ENCODE measurements around the gene UNC119. TPM values are rescaled to one million over a fixed set of nuclear protein-coding genes. Genes with fewer than 3 reads are reported as not detected.

Gene UNC119
- total and polyA plus RNA-seq, 5 donors from 2014 or later: 29.5 to 66.9 (median 31.4) TPM

DNA sequence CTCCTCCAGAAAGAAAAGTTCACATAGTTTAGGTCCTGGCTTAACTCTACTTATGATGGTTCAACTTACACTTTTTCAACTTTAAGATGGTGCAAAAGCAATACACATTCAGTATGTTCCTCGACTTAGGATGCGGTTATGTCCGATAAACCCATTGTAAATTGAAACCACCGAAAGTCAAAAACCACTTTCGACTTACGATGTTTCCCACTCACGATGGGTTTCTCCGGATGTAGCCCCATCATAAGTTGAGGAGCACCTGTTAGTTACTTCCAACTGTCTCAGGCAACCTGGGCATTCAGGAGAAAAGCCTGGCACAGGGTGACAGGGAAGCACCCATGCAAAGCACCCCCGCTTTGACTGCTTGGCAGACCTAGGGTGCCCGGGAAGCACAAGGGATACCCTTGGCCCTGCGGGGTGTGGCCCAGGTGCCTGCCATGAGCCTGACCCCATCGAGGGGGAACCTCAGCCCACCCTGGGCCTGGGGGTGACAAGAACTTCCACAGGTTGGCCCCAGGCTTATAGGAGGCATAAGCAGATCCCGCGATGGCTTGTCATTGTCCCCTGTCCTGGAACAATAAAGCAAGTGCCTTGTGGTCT is 14.0 kb downstream of the UNC119 start:
- no peaks in the 10 kb centered on the region for H3K27me3 ChIP-seq (ENCODE audit: control insufficient read depth, insufficient read depth, low read length)
- no peak overlapping the region for H3K27ac Mint-ChIP-seq
- no peaks in the 10 kb centered on the region for H3K36me3 Mint-ChIP-seq
- H3K9me3 ChIP-seq (ENCODE audit: control insufficient read depth in 2 of 2, low read length in 2 of 2): no peaks in the 10 kb centered on the region
- H3K4me3 Mint-ChIP-seq: no peak overlapping the region
- H3K36me3 ChIP-seq (ENCODE audit: control insufficient read depth, insufficient read depth, low read length): no peaks in the 10 kb centered on the region
- H3K4me1 ChIP-seq (ENCODE audit: control insufficient read depth, insufficient read depth, low read length, poor library complexity, severe bottlenecking): no peaks in the 10 kb centered on the region
- peaks cover 0 to 2% (median 0%) of the 10 kb centered on the region in 4 donors for H3K4me1 Mint-ChIP-seq
- no peak for ATAC-seq (ENCODE audit: low read depth in 2 of 2)
- peaks cover 0 to 1% (median 0%) of the 10 kb centered on the region in 7 donors for H3K9me3 Mint-ChIP-seq
- no peaks in the 10 kb centered on the region for H3K27me3 Mint-ChIP-seq
- DNase-seq: no peak
- no peak overlapping the region for H3K27ac ChIP-seq (ENCODE audit: insufficient read depth, low read length, poor library complexity, severe bottlenecking)
- no peak overlapping the region for H3K4me3 ChIP-seq (ENCODE audit: low read depth, low read length)

DNA sequence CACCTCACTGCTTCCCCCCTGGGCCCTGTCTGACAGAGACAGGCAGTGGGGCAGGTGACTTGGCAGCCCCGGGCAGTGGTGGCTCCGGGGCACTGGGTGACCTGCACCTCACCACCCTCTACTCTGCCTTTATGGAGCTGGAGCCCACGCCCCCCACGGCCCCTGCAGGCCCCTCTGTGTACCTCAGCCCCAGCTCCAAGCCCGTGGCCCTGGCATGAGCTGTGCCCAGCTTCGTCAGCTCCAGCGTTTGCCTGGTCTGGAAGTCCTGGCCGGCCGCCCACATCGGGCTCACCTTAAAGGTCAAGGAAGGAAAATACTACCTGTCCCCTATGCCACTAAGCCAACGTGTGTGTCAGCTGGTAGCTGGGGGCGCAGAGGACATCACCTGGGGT is 15.2 kb downstream of the UNC119 start:
- H3K27ac Mint-ChIP-seq: no peak overlapping the region

GRCh38 chr17:28536532-28537218 is 15.7 kb downstream of the UNC119 start:
- Histone ChIP-seq H3K27ac (ENCODE audit: insufficient read depth, low read length, poor library complexity, severe bottlenecking) (no peak overlapping the region), H3K36me3 (ENCODE audit: control insufficient read depth, insufficient read depth, low read length) (no peaks in the 10 kb centered on the region), H3K4me3 (ENCODE audit: low read depth, low read length) (no peak overlapping the region), H3K9me3 (ENCODE audit: control insufficient read depth in 2 of 2, low read length in 2 of 2) (no peaks in the 10 kb centered on the region), H3K4me1 (ENCODE audit: control insufficient read depth, insufficient read depth, low read length, poor library complexity, severe bottlenecking) (no peaks in the 10 kb centered on the region), H3K27me3 (ENCODE audit: control insufficient read depth, insufficient read depth, low read length) (no peaks in the 10 kb centered on the region)
- ATAC-seq (ENCODE audit: low read depth in 2 of 2) (no peak), DNase-seq (no peak)
- Mint-ChIP-seq H3K4me3 (no peak overlapping the region), H3K27me3 (no peaks in the 10 kb centered on the region), H3K36me3 (no peaks in the 10 kb centered on the region), H3K27ac (no peak overlapping the region), H3K4me1 (peaks cover 0 to 2% (median 0%) of the 10 kb centered on the region in 4 donors), H3K9me3 (peaks cover 0 to 1% (median 0%) of the 10 kb centered on the region in 7 donors)

More for the DNA sequence above, 15.2 kb downstream of the UNC119 start:
- Histone ChIP-seq H3K27ac (ENCODE audit: insufficient read depth, low read length, poor library complexity, severe bottlenecking) (no peak overlapping the region), H3K4me3 (ENCODE audit: low read depth, low read length) (no peak overlapping the region), H3K4me1 (ENCODE audit: control insufficient read depth, insufficient read depth, low read length, poor library complexity, severe bottlenecking) (no peaks in the 10 kb centered on the region), H3K9me3 (ENCODE audit: control insufficient read depth in 2 of 2, low read length in 2 of 2) (no peaks in the 10 kb centered on the region), H3K27me3 (ENCODE audit: control insufficient read depth, insufficient read depth, low read length) (no peaks in the 10 kb centered on the region), H3K36me3 (ENCODE audit: control insufficient read depth, insufficient read depth, low read length) (no peaks in the 10 kb centered on the region)
- Mint-ChIP-seq H3K36me3 (no peaks in the 10 kb centered on the region), H3K27me3 (no peaks in the 10 kb centered on the region), H3K4me1 (peaks cover 0 to 2% (median 0%) of the 10 kb centered on the region in 4 donors), H3K9me3 (peaks cover 0 to 1% (median 0%) of the 10 kb centered on the region in 7 donors), H3K4me3 (no peak overlapping the region)
- ATAC-seq (ENCODE audit: low read depth in 2 of 2) (no peak), DNase-seq (no peak)

GRCh38 chr17:28534740-28535375 is 17.6 kb downstream of the UNC119 start:
- no peak for DNase-seq
- no peaks in the 10 kb centered on the region for H3K9me3 ChIP-seq (ENCODE audit: control insufficient read depth in 2 of 2, low read length in 2 of 2)
- Mint-ChIP-seq H3K27ac (no peak overlapping the region), H3K36me3 (no peaks in the 10 kb centered on the region), H3K4me3 (no peak overlapping the region), H3K9me3 (peaks cover 0 to 1% (median 0%) of the 10 kb centered on the region in 7 donors), H3K27me3 (no peaks in the 10 kb centered on the region), H3K4me1 (peaks cover 0 to 2% (median 0%) of the 10 kb centered on the region in 4 donors)
- H3K4me1 ChIP-seq (ENCODE audit: control insufficient read depth, insufficient read depth, low read length, poor library complexity, severe bottlenecking): no peaks in the 10 kb centered on the region
- ATAC-seq (ENCODE audit: low read depth in 2 of 2): no peak
- H3K27ac ChIP-seq (ENCODE audit: insufficient read depth, low read length, poor library complexity, severe bottlenecking): no peak overlapping the region
- H3K27me3 ChIP-seq (ENCODE audit: control insufficient read depth, insufficient read depth, low read length): no peaks in the 10 kb centered on the region
- H3K4me3 ChIP-seq (ENCODE audit: low read depth, low read length): no peak overlapping the region
- no peaks in the 10 kb centered on the region for H3K36me3 ChIP-seq (ENCODE audit: control insufficient read depth, insufficient read depth, low read length)

- no peaks in the 10 kb centered on the region for H3K9me3 ChIP-seq (ENCODE audit: control insufficient read depth in 2 of 2, low read length in 2 of 2)
- H3K27ac Mint-ChIP-seq: no peak overlapping the region
- H3K36me3 ChIP-seq (ENCODE audit: control insufficient read depth, insufficient read depth, low read length): no peaks in the 10 kb centered on the region
- no peaks in the 10 kb centered on the region for H3K27me3 ChIP-seq (ENCODE audit: control insufficient read depth, insufficient read depth, low read length)
- H3K27ac ChIP-seq (ENCODE audit: insufficient read depth, low read length, poor library complexity, severe bottlenecking): no peak overlapping the region
- no peaks in the 10 kb centered on the region for H3K4me1 ChIP-seq (ENCODE audit: control insufficient read depth, insufficient read depth, low read length, poor library complexity, severe bottlenecking)
- H3K4me3 Mint-ChIP-seq: no peak overlapping the region
- H3K27me3 Mint-ChIP-seq: no peaks in the 10 kb centered on the region
- DNase-seq: no peak
- no peak for ATAC-seq (ENCODE audit: low read depth in 2 of 2)
- no peak overlapping the region for H3K4me3 ChIP-seq (ENCODE audit: low read depth, low read length)
- peaks cover 0 to 1% (median 0%) of the 10 kb centered on the region in 7 donors for H3K9me3 Mint-ChIP-seq
- no peaks in the 10 kb centered on the region for H3K36me3 Mint-ChIP-seq
- H3K4me1 Mint-ChIP-seq: peaks cover 0 to 2% (median 0%) of the 10 kb centered on the region in 4 donors
Observed at GRCh38 chr17:28533091-28533807, 19.2 kb downstream of the UNC119 start.

DNA sequence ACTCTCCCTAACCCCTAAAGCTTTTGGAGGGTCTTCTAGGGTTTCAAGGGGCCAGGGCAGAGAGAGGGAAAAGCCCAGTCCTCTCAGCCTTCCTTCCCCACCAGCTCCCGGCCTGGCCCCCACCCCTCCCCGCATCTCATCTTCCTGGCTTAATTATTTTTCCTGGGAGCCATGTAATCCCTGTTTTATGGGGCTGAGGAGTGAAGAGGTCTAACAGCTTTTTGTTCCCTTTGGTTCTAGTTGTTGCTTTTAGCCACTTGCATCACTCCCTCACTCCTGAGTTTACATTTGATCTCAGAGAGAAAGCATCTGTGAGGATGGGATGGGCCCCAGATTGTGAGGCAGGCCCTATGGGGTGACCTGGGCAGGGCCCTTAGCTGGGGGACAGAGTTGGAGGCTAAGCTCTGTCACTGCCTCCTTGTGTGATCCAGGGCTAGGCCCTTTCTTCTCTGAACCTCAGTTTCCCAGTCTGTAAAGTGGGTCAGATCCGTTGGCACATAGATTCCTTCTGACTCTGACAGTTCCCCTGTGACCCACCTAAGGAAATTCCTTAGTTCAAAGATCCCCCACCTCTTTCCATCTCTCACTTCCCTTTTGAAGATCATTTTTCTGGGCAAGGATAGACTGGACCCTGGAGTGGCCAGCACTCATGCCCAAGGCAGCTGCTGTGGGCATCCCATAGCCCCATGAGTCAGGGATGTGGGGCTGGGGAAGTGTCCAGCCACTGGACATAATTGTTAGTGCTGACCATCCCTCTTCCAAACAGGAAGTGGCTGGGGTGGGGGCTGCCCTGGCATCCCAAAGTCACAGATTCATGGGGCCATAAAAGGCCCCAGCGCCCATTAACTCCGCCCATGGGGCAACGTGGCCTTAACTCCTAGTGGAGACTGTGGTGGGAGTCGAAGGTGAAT is 20.1 kb downstream of the UNC119 start:
- H3K9me3 ChIP-seq (ENCODE audit: control insufficient read depth in 2 of 2, low read length in 2 of 2): no peaks in the 10 kb centered on the region
- no peak overlapping the region for H3K4me3 Mint-ChIP-seq
- no peak overlapping the region for H3K4me3 ChIP-seq (ENCODE audit: low read depth, low read length)
- no peaks in the 10 kb centered on the region for H3K4me1 ChIP-seq (ENCODE audit: control insufficient read depth, insufficient read depth, low read length, poor library complexity, severe bottlenecking)
- H3K27ac Mint-ChIP-seq: no peak overlapping the region
- peaks cover 0 to 2% (median 0%) of the 10 kb centered on the region in 4 donors for H3K4me1 Mint-ChIP-seq
- H3K27ac ChIP-seq (ENCODE audit: insufficient read depth, low read length, poor library complexity, severe bottlenecking): no peak overlapping the region
- no peaks in the 10 kb centered on the region for H3K36me3 ChIP-seq (ENCODE audit: control insufficient read depth, insufficient read depth, low read length)
- H3K27me3 ChIP-seq (ENCODE audit: control insufficient read depth, insufficient read depth, low read length): no peaks in the 10 kb centered on the region
- H3K36me3 Mint-ChIP-seq: no peaks in the 10 kb centered on the region
- DNase-seq: no peak
- H3K9me3 Mint-ChIP-seq: peaks cover 0 to 1% (median 0%) of the 10 kb centered on the region in 7 donors
- no peak for ATAC-seq (ENCODE audit: low read depth in 2 of 2)
- peaks cover 3% of the 10 kb centered on the region for H3K27me3 Mint-ChIP-seq

DNA sequence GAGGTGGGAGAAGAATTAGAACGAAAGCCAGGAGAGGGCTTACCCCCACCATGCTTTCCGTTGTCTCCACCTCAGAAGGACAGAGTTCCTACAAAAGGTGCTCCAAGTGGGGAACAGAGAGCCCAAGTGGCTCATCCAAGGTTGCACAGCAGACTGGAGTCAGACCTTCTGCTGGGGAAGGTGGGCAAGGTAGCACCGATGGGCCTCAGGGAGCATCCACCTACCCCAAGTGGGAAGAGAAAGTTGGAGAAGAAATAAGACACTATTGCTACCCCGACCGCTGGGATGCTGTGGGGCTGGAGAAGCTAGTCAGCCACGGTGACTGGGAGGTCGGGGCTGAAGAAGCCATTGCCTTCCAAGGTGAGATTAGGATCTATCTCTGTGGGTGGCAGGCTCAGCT is 21.5 kb downstream of the UNC119 start:
- no peak for DNase-seq
- Mint-ChIP-seq H3K27ac (peak overlapping the region in 1 of 3 donors; percentile 47), H3K27me3 (peaks cover 6% of the 10 kb centered on the region), H3K36me3 (no peaks in the 10 kb centered on the region), H3K9me3 (peaks cover 0 to 1% (median 0%) of the 10 kb centered on the region in 7 donors), H3K4me3 (no peak overlapping the region), H3K4me1 (peaks cover 0 to 2% (median 0%) of the 10 kb centered on the region in 4 donors)
- H3K4me1 ChIP-seq (ENCODE audit: control insufficient read depth, insufficient read depth, low read length, poor library complexity, severe bottlenecking): no peaks in the 10 kb centered on the region
- no peak overlapping the region for H3K27ac ChIP-seq (ENCODE audit: insufficient read depth, low read length, poor library complexity, severe bottlenecking)
- H3K4me3 ChIP-seq (ENCODE audit: low read depth, low read length): no peak overlapping the region
- no peaks in the 10 kb centered on the region for H3K9me3 ChIP-seq (ENCODE audit: control insufficient read depth in 2 of 2, low read length in 2 of 2)
- ATAC-seq (ENCODE audit: low read depth in 2 of 2): no peak
- no peaks in the 10 kb centered on the region for H3K36me3 ChIP-seq (ENCODE audit: control insufficient read depth, insufficient read depth, low read length)
- H3K27me3 ChIP-seq (ENCODE audit: control insufficient read depth, insufficient read depth, low read length): no peaks in the 10 kb centered on the region

Data from CD4-positive, CD25-positive, alpha-beta regulatory T cell (primary cell).